ENCODE results near the gene CSKMT.
"Not testable (repeated sequence)": the region's sequence is repeated elsewhere in the genome, so short reads cannot be mapped to it uniquely, and the experiment has no call there.

Gene CSKMT

DNA sequence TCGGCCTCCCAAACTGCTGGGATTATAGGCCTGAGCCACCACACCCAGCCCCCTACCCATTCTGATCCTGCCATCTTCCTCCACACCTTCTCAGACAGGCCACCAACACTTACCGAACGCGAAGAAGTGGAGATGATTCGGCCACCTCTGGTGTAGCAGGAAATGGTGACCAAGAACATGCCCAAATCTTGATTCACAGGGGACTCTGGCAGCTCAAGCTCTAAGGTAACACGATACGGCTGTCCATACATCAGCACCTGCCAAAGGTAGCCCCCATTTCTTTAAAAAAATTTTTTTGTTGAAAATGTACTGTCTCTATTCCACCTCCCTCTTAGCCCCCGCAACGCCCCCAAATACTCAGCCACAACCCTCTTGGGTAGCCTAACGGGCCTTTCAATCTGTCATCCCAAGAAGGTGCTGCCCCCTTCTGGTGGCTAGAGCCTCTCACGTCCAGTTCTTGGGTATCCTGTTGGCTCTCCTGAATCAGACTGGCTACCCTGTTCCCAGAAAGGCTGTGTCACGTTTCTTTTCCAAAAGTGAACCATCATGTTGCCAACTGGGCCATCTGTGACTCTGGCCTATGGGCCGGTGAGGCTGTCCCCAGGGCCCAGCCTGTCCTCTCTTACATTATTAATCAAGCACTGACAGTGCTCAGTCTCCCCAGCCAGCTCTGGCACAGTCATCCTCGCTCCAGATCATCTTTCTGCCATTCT lies 29.5 kb downstream of the CSKMT start:
- peak; percentile 85 for DNase-seq (ENCODE audit: low read depth)
- no peak overlapping the region for H3K4me3 ChIP-seq (ENCODE audit: low read depth, low read length)
- TF ChIP-seq, protein P1, sequence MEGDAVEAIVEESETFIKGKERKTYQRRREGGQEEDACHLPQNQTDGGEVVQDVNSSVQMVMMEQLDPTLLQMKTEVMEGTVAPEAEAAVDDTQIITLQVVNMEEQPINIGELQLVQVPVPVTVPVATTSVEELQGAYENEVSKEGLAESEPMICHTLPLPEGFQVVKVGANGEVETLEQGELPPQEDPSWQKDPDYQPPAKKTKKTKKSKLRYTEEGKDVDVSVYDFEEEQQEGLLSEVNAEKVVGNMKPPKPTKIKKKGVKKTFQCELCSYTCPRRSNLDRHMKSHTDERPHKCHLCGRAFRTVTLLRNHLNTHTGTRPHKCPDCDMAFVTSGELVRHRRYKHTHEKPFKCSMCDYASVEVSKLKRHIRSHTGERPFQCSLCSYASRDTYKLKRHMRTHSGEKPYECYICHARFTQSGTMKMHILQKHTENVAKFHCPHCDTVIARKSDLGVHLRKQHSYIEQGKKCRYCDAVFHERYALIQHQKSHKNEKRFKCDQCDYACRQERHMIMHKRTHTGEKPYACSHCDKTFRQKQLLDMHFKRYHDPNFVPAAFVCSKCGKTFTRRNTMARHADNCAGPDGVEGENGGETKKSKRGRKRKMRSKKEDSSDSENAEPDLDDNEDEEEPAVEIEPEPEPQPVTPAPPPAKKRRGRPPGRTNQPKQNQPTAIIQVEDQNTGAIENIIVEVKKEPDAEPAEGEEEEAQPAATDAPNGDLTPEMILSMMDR (IDR thresholded peaks at IDR 0.05; ENCODE audit: low read depth, low read length): peak; percentile 96
- TF ChIP-seq MYC (IDR thresholded peaks at IDR 0.05; ENCODE audit: low read depth, low read length): no peak

DNA sequence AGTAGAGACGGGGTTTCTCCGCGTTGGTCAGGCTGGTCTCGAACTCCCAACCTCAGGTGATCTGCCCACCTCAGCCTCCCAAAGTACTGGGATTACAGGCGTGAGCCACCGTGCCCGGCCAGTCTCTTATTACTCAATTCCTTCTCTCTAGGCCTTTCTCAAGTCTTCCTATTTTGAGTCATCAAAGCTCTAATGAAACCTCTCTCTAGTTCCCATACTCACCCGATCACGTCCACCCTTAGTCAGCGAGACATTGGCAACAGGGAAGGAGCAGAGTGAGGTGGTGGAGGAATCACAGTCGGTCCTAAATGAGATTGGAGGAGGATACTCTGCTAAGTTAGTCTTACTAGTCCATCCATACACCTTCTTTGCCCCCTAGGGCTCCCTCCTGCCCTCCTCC lies 37.1 kb downstream of the CSKMT start:
- no peak for TF ChIP-seq MYC (IDR thresholded peaks at IDR 0.05; ENCODE audit: low read depth, low read length)
- TF ChIP-seq POLR2A (IDR thresholded peaks at IDR 0.05; ENCODE audit: extremely low read depth, insufficient read length): no peak
- no peak overlapping the region for H3K4me3 ChIP-seq (ENCODE audit: low read depth, low read length)
- DNase-seq (ENCODE audit: low read depth): no peak

DNA sequence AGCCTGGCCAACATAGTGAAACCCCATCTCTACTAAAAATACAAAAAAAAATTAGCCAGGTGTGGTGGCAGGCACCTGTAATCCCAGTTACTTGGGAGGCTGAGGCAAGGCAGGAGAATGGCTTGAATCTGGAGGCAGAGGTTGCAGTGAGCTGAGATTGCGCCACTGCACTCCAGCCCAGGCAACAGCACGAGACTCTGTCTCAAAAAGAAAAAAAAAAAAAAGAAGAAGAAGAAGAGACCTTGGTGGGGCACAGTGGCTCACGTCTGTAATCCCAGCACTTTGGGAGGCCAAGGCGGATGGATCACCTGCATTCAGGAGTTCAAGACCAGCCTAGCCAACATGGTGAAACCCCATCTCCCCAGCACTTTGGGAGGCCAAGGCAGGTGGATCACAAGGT lies 38.8 kb downstream of the CSKMT start:
- H3K4me3 ChIP-seq (ENCODE audit: low read depth, low read length); DNase-seq (ENCODE audit: low read depth): not testable (repeated sequence)

DNA sequence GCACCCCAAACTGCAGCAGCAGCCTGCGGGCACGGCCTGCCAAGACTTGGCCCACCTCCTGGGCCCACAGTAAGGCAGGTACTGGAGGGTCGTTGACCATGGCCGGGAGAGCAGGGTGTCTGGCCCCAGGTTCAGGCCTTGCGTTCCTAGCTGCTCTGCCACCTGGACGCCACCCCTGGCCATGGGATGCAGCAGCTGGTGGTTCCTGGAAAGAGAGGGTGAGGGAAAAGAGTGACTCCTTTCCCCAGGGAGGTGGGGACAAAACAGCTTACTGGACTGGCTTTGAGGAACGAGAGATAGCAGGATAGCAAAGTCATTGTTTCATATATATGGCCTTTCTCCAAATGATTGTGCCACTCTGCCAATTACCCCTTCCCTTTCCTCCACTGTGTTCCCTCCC lies 40.3 kb downstream of the CSKMT start:
- TF ChIP-seq, protein P1 (IDR thresholded peaks at IDR 0.05; ENCODE audit: low read depth, low read length): no peak
- H3K4me3 ChIP-seq (ENCODE audit: low read depth, low read length): peak overlapping the region; percentile 80
- peak; percentile 34 for DNase-seq (ENCODE audit: low read depth)

DNA sequence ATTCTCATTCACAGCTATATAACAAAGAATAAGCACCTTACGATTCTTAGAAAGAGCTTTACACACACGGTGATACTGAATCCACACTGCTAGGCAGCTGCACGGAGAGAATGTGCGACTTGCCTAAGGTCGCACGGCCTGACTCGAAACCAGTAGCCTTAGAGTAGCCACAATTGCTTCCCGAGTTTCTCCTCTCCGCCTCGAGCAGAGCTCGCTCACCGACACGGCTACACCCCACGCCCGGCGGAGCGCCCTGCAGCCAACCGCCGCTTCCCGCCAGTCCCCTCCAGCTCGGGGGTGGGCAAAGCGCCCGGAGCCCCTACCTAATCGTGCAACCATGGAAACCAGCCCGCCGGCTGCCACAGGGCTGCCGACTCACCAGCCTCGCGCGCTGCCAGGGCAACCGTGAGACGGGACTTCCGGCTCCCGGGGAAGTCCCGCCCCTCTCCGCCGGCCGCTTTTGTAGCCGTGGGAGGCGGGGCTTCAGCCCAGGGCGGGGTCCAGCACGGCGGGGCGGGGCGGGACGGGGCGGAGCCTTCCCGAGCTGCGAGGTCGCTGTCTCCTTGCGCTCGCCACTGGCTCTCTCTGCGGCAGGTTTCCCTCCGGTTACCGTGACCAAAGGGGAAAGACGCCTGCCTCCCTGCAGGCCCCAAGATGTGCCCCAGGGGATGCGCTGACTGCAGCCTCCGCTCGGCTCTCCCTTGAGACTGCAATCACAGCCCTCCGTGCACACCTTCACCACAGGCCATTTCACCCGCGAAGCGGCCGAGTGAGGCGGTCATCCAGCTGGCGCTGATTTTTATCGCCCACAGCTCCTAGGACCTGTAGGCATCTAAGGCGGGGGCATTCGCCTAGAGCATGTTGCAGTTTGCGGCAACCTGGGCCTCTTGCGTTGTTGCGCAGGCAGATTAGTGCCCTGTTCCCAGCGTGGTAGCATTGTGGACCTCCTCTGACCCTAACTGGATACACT lies 41.1 kb downstream of the CSKMT start:
- H3K4me3 ChIP-seq (ENCODE audit: low read depth, low read length): peak overlapping the region; percentile 80
- TF ChIP-seq POLR2A (IDR thresholded peaks at IDR 0.05; ENCODE audit: extremely low read depth, insufficient read length) (peak; percentile 59), MYC (IDR thresholded peaks at IDR 0.05; ENCODE audit: low read depth, low read length) (no peak; the same call in 1 of the 2 replicates)
- TF ChIP-seq, protein P1 (IDR thresholded peaks at IDR 0.05; ENCODE audit: low read depth, low read length): no peak
- peak; percentile 95 for DNase-seq (ENCODE audit: low read depth)

DNA sequence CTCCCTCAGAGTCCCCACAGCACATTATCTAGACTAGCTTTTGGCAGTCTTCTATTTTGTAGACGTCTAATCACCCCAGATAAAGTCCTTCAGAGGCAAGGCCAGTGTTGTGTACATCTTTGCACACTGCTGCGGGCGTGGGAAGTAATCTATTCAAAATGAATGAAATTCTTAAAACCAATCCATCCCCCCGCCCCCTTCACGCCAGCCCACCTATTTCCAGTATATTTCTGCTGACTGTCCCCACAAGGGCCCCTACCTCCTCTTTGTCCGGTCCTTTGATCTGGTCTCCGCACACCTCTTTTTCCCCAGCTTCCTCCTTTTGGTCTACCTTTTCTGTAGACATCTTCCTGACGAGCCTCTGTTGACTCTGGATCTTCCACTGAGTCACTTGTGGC lies 41.7 kb downstream of the CSKMT start:
- H3K4me3 ChIP-seq (ENCODE audit: low read depth, low read length): peak overlapping the region; percentile 35
- TF ChIP-seq MYC (IDR thresholded peaks at IDR 0.05; ENCODE audit: low read depth, low read length): no peak
- TF ChIP-seq, protein P2, sequence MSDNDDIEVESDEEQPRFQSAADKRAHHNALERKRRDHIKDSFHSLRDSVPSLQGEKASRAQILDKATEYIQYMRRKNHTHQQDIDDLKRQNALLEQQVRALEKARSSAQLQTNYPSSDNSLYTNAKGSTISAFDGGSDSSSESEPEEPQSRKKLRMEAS (IDR thresholded peaks at IDR 0.05; ENCODE audit: low read depth, low read length): no peak
- TF ChIP-seq POLR2A (IDR thresholded peaks at IDR 0.05; ENCODE audit: extremely low read depth, insufficient read length): no peak
- TF ChIP-seq, protein P1 (IDR thresholded peaks at IDR 0.05; ENCODE audit: low read depth, low read length): no peak
- no peak for DNase-seq (ENCODE audit: low read depth)

DNA sequence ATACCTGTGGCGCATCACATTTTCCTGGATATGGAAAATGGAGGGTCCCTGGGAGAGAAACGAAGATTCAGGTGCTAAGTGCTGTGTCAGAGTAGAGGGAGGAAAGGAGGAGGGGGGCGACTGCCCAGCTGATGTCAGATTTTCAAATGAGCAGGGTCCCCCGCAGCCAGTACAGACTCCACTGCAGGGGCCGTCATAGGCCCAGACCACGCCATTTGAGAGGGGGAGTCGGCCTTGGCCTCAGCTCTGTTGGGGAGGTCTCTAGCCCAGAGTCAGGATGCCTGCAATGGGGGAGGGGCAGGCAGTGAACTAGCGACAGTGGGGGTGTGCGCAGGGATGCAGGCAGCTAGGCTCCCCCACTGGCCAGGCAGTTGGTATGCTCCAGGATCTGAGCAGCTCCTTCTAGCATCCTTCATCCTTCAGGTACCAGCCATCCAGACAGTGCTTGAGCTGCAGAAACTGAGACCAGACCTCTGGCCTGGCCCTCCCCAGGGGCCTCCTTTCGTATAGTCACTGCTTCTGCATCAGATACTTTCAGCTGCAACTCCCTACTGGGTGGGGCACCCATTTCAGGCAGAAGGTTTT lies 42.3 kb downstream of the CSKMT start, which contains the start of the genes BSCL2 and GNG3:
Gene BSCL2 (minus strand): TSS at position 148 of the 585 bp plus-strand sequence. CDS start 229 bp downstream, outside the sequence.
Gene GNG3 (plus strand): TSS at position 400 of the 585 bp plus-strand sequence. CDS start 620 bp downstream, outside the sequence.
- peak within 1 kb of the TSS; percentile 35 for H3K4me3 ChIP-seq (ENCODE audit: low read depth, low read length)
- TF ChIP-seq, protein P2 (IDR thresholded peaks at IDR 0.05; ENCODE audit: low read depth, low read length): no peak
- TF ChIP-seq POLR2A (IDR thresholded peaks at IDR 0.05; ENCODE audit: extremely low read depth, insufficient read length): no peak
- TF ChIP-seq, protein P1 (IDR thresholded peaks at IDR 0.05; ENCODE audit: low read depth, low read length): no peak
- TF ChIP-seq MYC (IDR thresholded peaks at IDR 0.05; ENCODE audit: low read depth, low read length): no peak
- peak; percentile 44 for DNase-seq (ENCODE audit: low read depth)

Data from NB4 (cell line).